Neuronal stem cell (in vitro differentiated cells): ENCODE results near the gene ZNF468.
A peak's percentile ranks its signal among the peaks of the same experiment; 100 is the strongest.
"Not testable (repeated sequence)": the region's sequence is repeated elsewhere in the genome, so short reads cannot be mapped to it uniquely, and the experiment has no call there.

Experiments
- DNase-seq: peaks from one replicate; pipeline ENCODE4 v3.0.0-alpha.2; 2013; ENCODE audit warnings: low spot score
- H2AFZ ChIP-seq: one replicate; pipeline ENCODE4 v1.6.1; 2013; ENCODE audit warnings: mild to moderate bottlenecking, low read length, inconsistent platforms
- H2AK5ac ChIP-seq: 2 replicates; pipeline ENCODE4 v1.6.1; 2013; ENCODE audit warnings: low read depth, mild to moderate bottlenecking, inconsistent platforms, low read length, moderate library complexity, mixed read lengths
- H2BK120ac ChIP-seq: 2 replicates; pipeline ENCODE4 v1.6.1; 2013; ENCODE audit warnings: low read depth, mild to moderate bottlenecking, inconsistent platforms, low read length, moderate library complexity, mixed read lengths
- H2BK12ac ChIP-seq: one replicate; pipeline ENCODE4 v1.6.1; 2013; ENCODE audit warnings: low read length, inconsistent platforms
- H2BK15ac ChIP-seq: 2 replicates; pipeline ENCODE4 v1.6.1; 2013; ENCODE audit warnings: mild to moderate bottlenecking, low read length, inconsistent platforms, mixed read lengths
- H2BK5ac ChIP-seq: one replicate; pipeline ENCODE4 v1.6.1; 2013; ENCODE audit warnings: inconsistent platforms, mild to moderate bottlenecking, low read length, moderate library complexity
- H3K14ac ChIP-seq: one replicate; pipeline ENCODE4 v1.6.1; 2013; ENCODE audit warnings: low read length, inconsistent platforms
- H3K18ac ChIP-seq: 2 replicates; pipeline ENCODE4 v1.6.1; 2013; ENCODE audit warnings: low read length, inconsistent platforms
- H3K23ac ChIP-seq: 2 replicates; pipeline ENCODE4 v1.6.1; 2013; ENCODE audit warnings: low read depth, mild to moderate bottlenecking, mixed read lengths, low read length, inconsistent platforms; ENCODE audit not compliant: poor library complexity
- H3K27ac ChIP-seq: replicated peaks from 3 replicates; pipeline ENCODE4 v1.5.1; 2013; ENCODE audit warnings: low read length, inconsistent platforms
- H3K27me3 ChIP-seq, 3 experiments: 2 replicates each; pipeline ENCODE4 v1.6.1; 2013; ENCODE audit warnings: low read length in 3 of 3, mild to moderate bottlenecking in 2 of 3, inconsistent platforms in 1 of 3, low read depth in 1 of 3, mixed read lengths in 1 of 3, moderate library complexity in 1 of 3; ENCODE audit not compliant: control insufficient read depth in 3 of 3, insufficient read depth in 3 of 3
- H3K36me3 ChIP-seq, 2 donors: replicated peaks in 1 of 2; 2 replicates each; pipeline ENCODE4 v1.6.1; 2013; ENCODE audit warnings: low read length in 2 of 2; ENCODE audit not compliant: control insufficient read depth in 2 of 2, insufficient read depth in 2 of 2
- H3K4ac ChIP-seq: 2 replicates; pipeline ENCODE4 v1.6.1; 2013; ENCODE audit warnings: inconsistent platforms, mild to moderate bottlenecking, low read length, moderate library complexity
- H3K4me1 ChIP-seq, 2 donors: 1 replicate in 1 of 2; 2 replicates in 1 of 2; pipeline ENCODE4 v1.6.1; 2013; ENCODE audit warnings: low read length in 2 of 2, low read depth in 1 of 2; ENCODE audit not compliant: control insufficient read depth in 2 of 2, insufficient read depth in 1 of 2
- H3K4me2 ChIP-seq: one replicate; pipeline ENCODE4 v1.6.1; 2013; ENCODE audit warnings: mild to moderate bottlenecking, low read length, inconsistent platforms; ENCODE audit not compliant: insufficient read depth, poor library complexity, severe bottlenecking
- H3K4me3 ChIP-seq, 2 donors: 2 replicates each; pipeline ENCODE4 v1.5.1; 2013; ENCODE audit warnings: low read length in 2 of 2, mild to moderate bottlenecking in 2 of 2, inconsistent platforms in 1 of 2, moderate library complexity in 1 of 2
- H3K79me1 ChIP-seq: one replicate; pipeline ENCODE4 v1.6.1; 2013; ENCODE audit warnings: low read depth, mild to moderate bottlenecking, inconsistent platforms, low read length, moderate library complexity
- H3K9ac ChIP-seq: one replicate; pipeline ENCODE4 v1.6.1; 2013; ENCODE audit warnings: mild to moderate bottlenecking, low read depth, low read length, inconsistent platforms; ENCODE audit not compliant: poor library complexity
- H3K9me3 ChIP-seq, 2 donors: replicated peaks in 1 of 2; 2 replicates each; pipeline versions ENCODE3 to v1.6.1; 2013; ENCODE audit warnings: low read length in 2 of 2, mild to moderate bottlenecking in 2 of 2, inconsistent platforms in 1 of 2, low read depth in 1 of 2, mixed read lengths in 1 of 2, moderate library complexity in 1 of 2; ENCODE audit not compliant: control insufficient read depth in 2 of 2, insufficient read depth in 1 of 2
- H4K8ac ChIP-seq: one replicate; pipeline ENCODE4 v1.6.1; 2013; ENCODE audit warnings: low read depth, mild to moderate bottlenecking, inconsistent platforms, low read length, moderate library complexity
- H4K91ac ChIP-seq: one replicate; pipeline ENCODE4 v1.6.1; 2013; ENCODE audit warnings: low read length, low read depth, mild to moderate bottlenecking, inconsistent platforms; ENCODE audit not compliant: poor library complexity
- WGBS, 2 donors: extraction: QIAGEN DNeasy Blood & Tissue Kit; methylation state at CpG; one replicate each; pipeline ENCODE4 v1.1.7; 2013; ENCODE audit warnings: missing lambda C conversion rate in 2 of 2, mixed read lengths in 1 of 2; ENCODE audit not compliant: insufficient read length in 2 of 2, insufficient replicate concordance in 1 of 2; ENCODE audit errors: extremely low coverage in 2 of 2; 5-methylcytosine and 5-hydroxymethylcytosine counted together
- small RNA-seq: library from polyadenylated mRNA; stranded (forward); fragments of <200 nt; extraction: miRNeasy Mini kit (QIAGEN cat#:217004); gene quantifications from one replicate; pipeline ENCODE3, GENCODE V24; 2013; ENCODE audit not compliant: insufficient read depth

ZNF468 gene

GRCh38 chr19:52809801-52810200 is 47.6 kb downstream of the ZNF468 start:
- Histone ChIP-seq H4K8ac (no peak overlapping the region), H3K18ac (no peak overlapping the region), H2AK5ac (no peak overlapping the region), H3K14ac (no peak overlapping the region), H3K9me3 (peaks cover 15 to 59% of the 10 kb centered on the region in 2 donors), H3K4me1 (no peaks in the 10 kb centered on the region), H2BK5ac (no peak overlapping the region), H3K4me2 (no peak overlapping the region), H3K9ac (no peak overlapping the region), H2BK12ac (no peak overlapping the region), H3K4ac (no peak overlapping the region), H2BK120ac (no peak overlapping the region), H3K4me3 (no peak overlapping the region), H2AFZ (no peak overlapping the region), H3K79me1 (no peaks in the 10 kb centered on the region), H3K27ac (no peak overlapping the region), H4K91ac (no peak overlapping the region), H3K27me3 (no peaks in the 10 kb centered on the region), H3K23ac (no peak overlapping the region), H3K36me3 (peaks cover 14 to 59% of the 10 kb centered on the region in 2 donors), H2BK15ac (no peak overlapping the region)
- no CpG with 5 or more reads among the region's 32 CpGs for WGBS, 2 donors
- no peak for DNase-seq

- WGBS, 2 donors, result no CpG with 5 or more reads among the region's 9 CpGs
- H2BK5ac ChIP-seq, H3K4me3 ChIP-seq, H2AFZ ChIP-seq, H2BK120ac ChIP-seq, H4K8ac ChIP-seq, H3K27ac ChIP-seq, H3K18ac ChIP-seq, H3K23ac ChIP-seq, H2BK15ac ChIP-seq, DNase-seq, H2AK5ac ChIP-seq, H3K9ac ChIP-seq, H3K4me2 ChIP-seq, H3K79me1 ChIP-seq, H3K27me3 ChIP-seq, H3K14ac ChIP-seq, H3K4me1 ChIP-seq, H4K91ac ChIP-seq, H3K4ac ChIP-seq, H2BK12ac ChIP-seq: not testable (repeated sequence)
- H3K9me3 ChIP-seq, result peaks cover 35 to 89% of the 10 kb centered on the region in 2 donors
- peaks cover 31 to 69% of the 10 kb centered on the region in 2 donors for H3K36me3 ChIP-seq
Measured at GRCh38 chr19:52799950-52800640, 57.3 kb downstream of the ZNF468 start.

GRCh38 chr19:52789440-52789839 is 68.0 kb downstream of the ZNF468 start:
- H3K4me3 ChIP-seq, result no peak overlapping the region
- H2BK5ac ChIP-seq, result no peak overlapping the region
- WGBS, 2 donors, result no CpG with 5 or more reads among the region's 6 CpGs
- H3K27ac ChIP-seq, result no peak overlapping the region
- no peak overlapping the region for H2AK5ac ChIP-seq
- H3K9me3 ChIP-seq, result peaks cover 1 to 16% of the 10 kb centered on the region in 2 donors
- H3K36me3 ChIP-seq, result no peaks in the 10 kb centered on the region
- peaks cover 0 to 13% (median 11%) of the 10 kb centered on the region in 3 experiments for H3K27me3 ChIP-seq
- no peak overlapping the region for H2BK12ac ChIP-seq
- H3K9ac ChIP-seq, result no peak overlapping the region
- H2BK120ac ChIP-seq, result no peak overlapping the region
- H3K18ac ChIP-seq, result no peak overlapping the region
- H3K4me2 ChIP-seq, result no peak overlapping the region
- no peak overlapping the region for H3K4ac ChIP-seq
- H3K4me1 ChIP-seq, result peaks cover 0 to 3% of the 10 kb centered on the region in 2 donors
- no peak overlapping the region for H2BK15ac ChIP-seq
- no peak overlapping the region for H2AFZ ChIP-seq
- H4K8ac ChIP-seq, result no peak overlapping the region
- no peak overlapping the region for H3K23ac ChIP-seq
- DNase-seq, result no peak
- no peak overlapping the region for H4K91ac ChIP-seq
- no peak overlapping the region for H3K14ac ChIP-seq
- peaks cover 2% of the 10 kb centered on the region for H3K79me1 ChIP-seq

Small RNA genes within 50 kb of the gene (small RNA-seq; reads per million reads assigned to genes)
- gene ZNF320, result 4.3 reads per million, percentile 11 among the genes with 10 or more reads in this experiment
